Measurements from ENCODE around the gene ETHE1.

ETHE1 gene

DNA sequence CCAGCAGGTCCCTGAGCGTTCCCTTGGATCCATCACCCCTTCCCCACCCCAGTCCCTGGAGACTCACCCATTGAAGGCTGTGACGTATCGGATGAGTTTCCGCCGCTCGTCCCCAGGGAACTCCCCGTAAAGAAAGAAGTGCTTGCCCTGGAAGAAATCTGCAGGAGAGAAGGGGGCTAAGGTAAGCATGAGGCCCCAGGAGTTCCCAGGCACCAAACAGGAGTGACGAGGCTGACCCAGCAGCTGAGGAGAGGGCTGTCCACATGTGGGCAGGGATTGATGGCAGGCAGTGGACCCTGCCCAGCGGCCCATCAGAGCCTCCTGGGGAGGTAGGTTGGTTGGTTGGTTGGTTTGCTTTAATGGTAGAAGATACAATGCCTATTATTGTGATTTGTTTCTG, 17.1 kb upstream of the ETHE1 start:
- no peak for DNase-seq (ENCODE audit: low read depth)
- H3K4me3 ChIP-seq (ENCODE audit: low read depth, low read length): no peak overlapping the region
- TF ChIP-seq, protein P1, sequence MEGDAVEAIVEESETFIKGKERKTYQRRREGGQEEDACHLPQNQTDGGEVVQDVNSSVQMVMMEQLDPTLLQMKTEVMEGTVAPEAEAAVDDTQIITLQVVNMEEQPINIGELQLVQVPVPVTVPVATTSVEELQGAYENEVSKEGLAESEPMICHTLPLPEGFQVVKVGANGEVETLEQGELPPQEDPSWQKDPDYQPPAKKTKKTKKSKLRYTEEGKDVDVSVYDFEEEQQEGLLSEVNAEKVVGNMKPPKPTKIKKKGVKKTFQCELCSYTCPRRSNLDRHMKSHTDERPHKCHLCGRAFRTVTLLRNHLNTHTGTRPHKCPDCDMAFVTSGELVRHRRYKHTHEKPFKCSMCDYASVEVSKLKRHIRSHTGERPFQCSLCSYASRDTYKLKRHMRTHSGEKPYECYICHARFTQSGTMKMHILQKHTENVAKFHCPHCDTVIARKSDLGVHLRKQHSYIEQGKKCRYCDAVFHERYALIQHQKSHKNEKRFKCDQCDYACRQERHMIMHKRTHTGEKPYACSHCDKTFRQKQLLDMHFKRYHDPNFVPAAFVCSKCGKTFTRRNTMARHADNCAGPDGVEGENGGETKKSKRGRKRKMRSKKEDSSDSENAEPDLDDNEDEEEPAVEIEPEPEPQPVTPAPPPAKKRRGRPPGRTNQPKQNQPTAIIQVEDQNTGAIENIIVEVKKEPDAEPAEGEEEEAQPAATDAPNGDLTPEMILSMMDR (IDR thresholded peaks at IDR 0.05; ENCODE audit: insufficient read depth, low read depth, low read length, missing control alignments): no peak

- TF ChIP-seq, protein P1 (IDR thresholded peaks at IDR 0.05; ENCODE audit: insufficient read depth, low read depth, low read length, missing control alignments): no peak
- no peak overlapping the region for H3K4me3 ChIP-seq (ENCODE audit: low read depth, low read length)
- DNase-seq (ENCODE audit: low read depth): no peak
Observed at GRCh38 chr19:43541920-43542650, 15.1 kb upstream of the ETHE1 start.

- TF ChIP-seq, protein P1 (IDR thresholded peaks at IDR 0.05; ENCODE audit: insufficient read depth, low read depth, low read length, missing control alignments): no peak
- DNase-seq (ENCODE audit: low read depth): no peak
- no peak overlapping the region for H3K4me3 ChIP-seq (ENCODE audit: low read depth, low read length)
Observed at GRCh38 chr19:43540381-43540780, 13.4 kb upstream of the ETHE1 start.

DNA sequence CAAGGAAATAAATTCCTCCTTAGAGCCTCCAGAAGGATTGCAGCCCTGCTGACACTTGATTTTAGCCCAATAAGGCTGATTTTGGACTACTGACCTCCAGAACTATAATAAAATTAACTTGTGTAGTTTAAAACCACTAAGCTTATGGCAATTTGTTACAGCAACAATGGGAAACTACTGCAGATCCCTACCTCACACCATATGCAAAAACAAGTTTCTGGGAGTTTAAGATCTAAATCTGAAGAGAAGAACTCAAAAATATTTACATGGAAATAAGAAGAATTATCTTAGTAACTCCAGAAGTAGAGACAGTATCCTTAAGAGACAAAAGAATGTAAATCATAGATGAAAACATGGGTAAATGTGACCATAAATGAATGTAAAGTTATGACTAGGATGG, 11.9 kb upstream of the ETHE1 start:
- no peak for DNase-seq (ENCODE audit: low read depth)
- H3K4me3 ChIP-seq (ENCODE audit: low read depth, low read length): no peak overlapping the region
- TF ChIP-seq, protein P1 (IDR thresholded peaks at IDR 0.05; ENCODE audit: insufficient read depth, low read depth, low read length, missing control alignments): no peak

DNA sequence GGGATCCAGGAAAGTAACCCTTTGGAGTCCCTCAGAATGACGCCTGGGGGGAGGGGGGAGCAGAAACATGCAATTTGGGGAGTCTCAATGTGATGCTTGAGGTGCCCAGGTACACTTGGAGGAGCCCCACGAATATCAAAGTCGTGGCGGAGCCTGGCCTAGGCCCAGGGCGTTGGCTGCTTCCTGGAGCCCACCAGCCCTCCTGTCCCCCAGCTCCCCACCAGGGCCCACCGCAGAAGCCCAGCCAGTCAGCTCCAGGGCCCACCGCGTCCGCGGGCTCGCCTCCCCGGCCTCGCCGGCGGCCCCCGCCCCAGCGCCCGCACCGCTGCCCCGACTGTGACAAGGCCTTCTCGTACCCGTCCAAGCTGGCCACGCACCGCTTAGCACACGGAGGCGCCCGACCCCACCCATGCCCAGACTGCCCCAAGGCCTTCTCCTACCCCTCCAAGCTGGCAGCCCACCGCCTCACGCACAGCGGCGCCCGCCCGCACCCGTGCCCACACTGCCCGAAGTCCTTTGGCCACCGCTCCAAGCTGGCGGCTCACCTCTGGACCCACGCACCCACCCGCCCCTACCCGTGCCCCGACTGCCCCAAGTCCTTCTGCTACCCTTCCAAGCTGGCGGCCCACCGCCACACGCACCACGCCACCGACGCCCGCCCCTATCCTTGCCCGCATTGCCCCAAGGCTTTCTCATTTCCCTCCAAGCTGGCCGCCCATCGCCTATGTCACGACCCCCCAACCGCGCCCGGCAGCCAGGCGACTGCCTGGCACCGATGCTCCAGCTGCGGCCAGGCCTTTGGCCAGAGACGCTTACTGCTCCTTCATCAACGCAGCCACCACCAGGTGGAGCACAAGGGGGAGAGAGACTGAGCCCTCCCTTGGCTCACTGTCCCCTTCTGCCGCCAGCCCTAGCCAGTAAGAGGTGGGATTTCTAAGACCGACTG, 8.1 kb upstream of the ETHE1 start:
- DNase-seq (ENCODE audit: low read depth): peak; percentile 35
- TF ChIP-seq, protein P1 (IDR thresholded peaks at IDR 0.05; ENCODE audit: insufficient read depth, low read depth, low read length, missing control alignments): peak; percentile 40
- H3K4me3 ChIP-seq (ENCODE audit: low read depth, low read length): no peak overlapping the region

DNA sequence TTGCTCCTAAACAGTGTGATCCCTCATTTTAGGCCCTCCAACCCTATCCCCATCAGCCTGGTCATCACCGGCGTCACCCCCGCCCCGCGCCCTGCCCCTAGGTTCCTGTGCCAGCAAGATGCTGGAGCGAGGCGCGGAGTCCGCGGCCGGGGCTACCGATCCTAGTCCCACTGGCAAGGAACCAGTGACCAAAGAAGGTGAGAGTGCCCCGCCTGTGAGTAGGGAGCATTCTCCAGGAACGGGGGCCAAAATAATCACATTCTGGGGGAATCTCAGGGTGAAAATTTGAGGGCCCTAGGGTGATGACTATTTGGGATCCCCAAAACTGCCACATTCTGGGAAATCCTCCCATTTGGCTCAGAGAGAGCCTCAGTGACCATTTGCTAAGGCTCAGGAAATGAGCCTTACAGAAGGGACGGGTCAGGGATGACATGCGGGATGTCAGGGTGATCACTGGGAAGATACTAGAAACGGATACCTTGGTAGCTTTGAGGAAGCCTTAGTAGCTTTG, 7.4 kb upstream of the ETHE1 start:
- H3K4me3 ChIP-seq (ENCODE audit: low read depth, low read length): no peak overlapping the region
- TF ChIP-seq, protein P1 (IDR thresholded peaks at IDR 0.05; ENCODE audit: insufficient read depth, low read depth, low read length, missing control alignments): no peak
- no peak for DNase-seq (ENCODE audit: low read depth)
